Stimulated activated CD4-positive, alpha-beta T cell treated with anti-CD3 and anti-CD28 coated beads, Interleukin-1b, Interleukin-23, amount 100 ng/mL, for 48 hours (primary cell): ENCODE data around the gene NOL4L.
A peak's percentile ranks its signal among the peaks of the same experiment; 100 is the strongest.
"Not testable (repeated sequence)": the region's sequence is repeated elsewhere in the genome, so short reads cannot be mapped to it uniquely, and the experiment has no call there.

Experiments used
- DNase-seq: peaks from one replicate; pipeline ENCODE4 v3.0.0-alpha.2; 2020

Gene NOL4L

DNA sequence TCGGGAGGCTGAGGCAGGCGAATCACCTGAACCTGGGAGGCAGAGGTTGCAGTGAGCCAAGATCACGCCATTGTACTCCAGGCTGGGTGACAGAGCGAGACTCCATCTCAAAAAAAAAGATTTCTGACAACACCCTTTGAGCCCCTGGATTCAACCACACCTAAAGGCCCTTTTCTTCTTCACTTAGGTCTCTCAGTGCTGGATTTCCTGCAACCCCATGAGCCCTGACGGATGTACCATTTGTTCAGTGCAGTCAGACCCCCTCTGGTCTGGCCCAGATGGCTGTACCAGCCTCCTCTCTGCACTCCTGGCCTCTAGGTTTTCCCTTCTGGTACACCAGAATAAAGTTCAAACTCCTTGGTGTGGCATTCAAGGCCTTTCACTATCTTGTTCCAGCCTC, 9.1 kb upstream of the NOL4L start:
- DNase-seq: no peak

DNA sequence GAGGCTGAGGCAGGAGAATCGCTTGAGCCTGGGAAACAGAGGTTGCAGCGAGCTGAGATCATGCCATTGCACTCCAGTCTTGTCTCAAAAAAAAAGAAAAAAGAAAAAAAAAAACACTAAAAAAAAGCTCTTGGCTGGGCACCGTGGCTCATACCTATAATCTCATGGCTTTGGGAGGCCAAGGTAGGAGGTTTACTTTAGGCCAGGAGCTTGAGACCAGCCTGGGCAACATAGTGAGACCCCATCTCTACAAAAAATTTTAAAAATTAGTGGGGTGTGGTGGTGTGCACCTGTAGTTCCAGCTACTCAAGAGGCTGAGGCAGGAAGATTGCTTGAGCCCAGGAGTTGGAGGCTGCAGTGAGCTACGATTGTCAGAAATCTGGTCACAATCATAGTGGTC, 7.5 kb upstream of the NOL4L start:
- not testable (repeated sequence) for DNase-seq

DNA sequence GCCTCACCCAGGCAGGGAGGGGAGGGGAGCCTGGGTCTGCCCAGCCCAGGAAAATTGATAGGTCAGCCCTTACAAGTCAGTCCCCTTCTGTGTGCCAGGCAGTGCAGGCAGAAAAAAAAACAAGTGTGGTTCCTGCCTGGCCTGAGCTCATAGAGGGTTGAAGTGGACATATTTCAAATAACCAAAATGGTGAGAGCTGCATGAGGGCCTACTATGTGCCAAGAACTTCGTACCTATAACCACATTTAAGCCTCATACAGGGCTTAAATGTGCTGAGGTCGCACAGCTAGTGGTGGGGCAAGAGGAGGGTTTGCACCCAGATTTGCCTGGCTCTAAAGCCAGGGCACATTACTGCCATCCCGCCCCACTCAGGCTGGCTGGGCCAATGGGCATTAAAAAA, 6.9 kb upstream of the NOL4L start:
- no peak for DNase-seq

DNA sequence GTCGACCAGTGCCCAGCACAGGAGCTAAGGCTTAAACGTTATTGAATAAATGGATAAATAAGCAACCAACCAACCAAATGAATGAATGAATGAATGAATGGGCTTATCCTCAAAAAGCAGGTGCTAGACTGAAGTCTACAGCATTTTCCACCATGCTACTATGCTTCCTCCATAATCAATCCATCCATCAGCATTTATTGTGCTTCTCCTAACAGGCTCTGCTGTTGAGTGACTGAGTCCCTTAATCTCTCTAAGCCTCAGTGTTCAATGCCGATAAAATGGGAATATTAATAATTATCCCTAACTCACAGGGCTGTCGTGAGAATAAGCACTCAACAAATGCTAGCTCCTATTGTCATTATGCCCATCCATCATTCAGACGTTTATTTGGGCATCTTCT, 4.6 kb upstream of the NOL4L start:
- DNase-seq: no peak

DNA sequence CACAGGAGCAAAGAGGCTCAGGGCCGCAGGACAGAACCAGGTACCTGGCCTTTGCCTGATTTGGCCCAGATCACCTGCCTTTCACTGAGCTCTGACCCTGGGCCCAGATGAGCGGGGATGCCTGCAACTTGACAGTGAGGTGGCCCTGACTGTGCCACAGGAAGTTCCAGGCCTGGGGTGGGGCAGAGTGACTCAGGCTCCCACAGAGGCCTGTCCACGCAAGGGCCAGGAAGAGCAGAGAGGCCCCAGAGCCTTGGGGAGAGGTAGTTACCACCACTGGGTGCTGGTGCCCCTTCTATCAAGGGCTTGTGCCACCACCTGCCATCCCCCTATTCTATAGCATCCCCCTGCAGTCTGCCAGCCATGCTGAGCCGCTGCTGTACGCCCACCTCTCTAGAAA, 4.1 kb upstream of the NOL4L start:
- no peak for DNase-seq

DNA sequence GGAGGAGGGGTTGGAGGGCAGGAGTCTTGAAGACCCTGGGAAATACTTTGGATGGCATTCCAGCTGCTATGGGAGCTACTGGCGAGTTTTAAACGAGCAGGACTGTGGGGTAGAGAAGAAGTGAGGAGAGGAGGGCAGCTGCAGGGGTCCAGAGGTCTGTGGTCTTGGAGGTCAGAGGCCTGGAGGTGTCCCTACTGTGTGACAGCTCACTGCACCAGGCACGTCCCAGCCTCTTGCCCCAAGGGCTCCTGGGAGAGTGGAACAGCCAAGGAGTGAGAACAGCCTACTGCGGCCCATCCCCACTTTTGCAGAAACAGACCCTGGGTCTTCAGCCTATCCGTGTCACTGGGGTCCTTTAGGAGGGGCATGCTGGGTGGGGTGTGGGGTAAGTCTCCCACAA, 2.9 kb upstream of the NOL4L start:
- DNase-seq: no peak

DNA sequence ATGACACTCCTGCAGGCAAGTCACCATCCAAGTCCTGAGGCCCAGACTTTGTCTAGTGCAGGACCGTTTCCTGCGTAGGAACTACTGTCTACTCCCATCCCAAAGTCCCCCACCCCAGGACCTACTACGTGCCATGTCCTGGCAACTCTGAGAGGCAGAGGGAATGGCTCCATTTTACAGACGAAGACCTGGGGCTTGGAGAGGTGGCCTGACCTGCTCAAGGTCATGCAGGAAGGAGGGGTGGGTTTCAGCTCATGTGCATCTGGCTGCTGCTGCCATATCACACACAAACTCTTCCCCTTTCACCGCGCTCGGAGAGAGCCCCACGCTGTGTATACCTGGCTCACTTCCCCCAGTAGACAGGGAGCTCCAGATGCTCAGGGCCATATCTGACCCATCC, 1.2 kb upstream of the NOL4L start:
- no peak for DNase-seq

DNA sequence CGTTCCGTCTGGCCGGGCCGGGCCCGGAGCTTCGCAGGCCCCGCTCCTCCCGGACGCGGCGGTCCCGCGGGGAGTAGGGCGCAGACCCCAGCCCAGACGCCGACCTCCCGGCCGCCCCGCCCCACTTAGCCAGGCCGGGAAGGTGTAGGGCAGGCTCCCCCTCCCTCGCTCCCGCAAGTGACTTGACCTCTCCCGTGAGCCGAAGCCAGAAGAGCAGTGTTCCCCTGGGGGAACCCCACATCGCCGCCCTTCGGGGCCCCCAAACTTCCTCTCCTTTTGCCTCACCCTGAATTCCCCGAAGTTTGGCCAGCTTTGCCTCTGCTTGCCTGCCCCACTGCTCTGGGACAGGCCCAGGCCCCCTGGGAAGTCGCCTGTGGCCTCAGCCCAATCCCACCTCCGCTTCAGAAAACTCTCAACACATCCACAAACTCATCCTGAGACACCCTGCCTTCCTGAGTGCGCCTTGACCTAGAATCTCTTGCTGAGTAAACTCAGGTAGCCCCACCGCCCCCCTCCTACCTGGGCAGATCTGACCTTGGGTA, 524 bp upstream of the NOL4L start:
- no peak for DNase-seq

DNA sequence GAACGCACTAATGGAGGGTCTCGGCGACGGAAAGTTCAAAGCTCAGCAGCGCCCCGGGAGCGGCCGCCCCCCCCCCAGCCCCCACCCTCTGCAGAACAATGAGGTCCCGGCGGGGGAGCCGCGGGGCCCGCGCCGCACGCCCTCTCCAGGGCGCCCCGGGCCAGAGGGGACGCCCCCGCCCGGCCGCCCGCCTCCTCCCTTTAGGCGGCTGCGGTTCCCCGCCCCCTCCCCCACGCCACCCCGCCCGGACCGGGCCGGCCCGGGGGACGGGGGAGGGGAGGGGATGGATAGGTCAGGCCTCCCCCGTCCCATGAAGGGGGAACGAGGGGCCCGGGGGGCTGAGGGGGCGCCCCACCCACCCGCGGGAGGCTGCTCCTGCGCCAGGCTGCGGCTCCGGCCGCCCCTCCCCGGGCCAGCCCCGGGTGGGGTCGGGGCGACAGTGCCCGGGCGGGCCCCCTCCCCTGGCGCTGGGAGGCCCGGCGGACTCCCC, 1.5 kb downstream of the NOL4L start:
- no peak for DNase-seq

DNA sequence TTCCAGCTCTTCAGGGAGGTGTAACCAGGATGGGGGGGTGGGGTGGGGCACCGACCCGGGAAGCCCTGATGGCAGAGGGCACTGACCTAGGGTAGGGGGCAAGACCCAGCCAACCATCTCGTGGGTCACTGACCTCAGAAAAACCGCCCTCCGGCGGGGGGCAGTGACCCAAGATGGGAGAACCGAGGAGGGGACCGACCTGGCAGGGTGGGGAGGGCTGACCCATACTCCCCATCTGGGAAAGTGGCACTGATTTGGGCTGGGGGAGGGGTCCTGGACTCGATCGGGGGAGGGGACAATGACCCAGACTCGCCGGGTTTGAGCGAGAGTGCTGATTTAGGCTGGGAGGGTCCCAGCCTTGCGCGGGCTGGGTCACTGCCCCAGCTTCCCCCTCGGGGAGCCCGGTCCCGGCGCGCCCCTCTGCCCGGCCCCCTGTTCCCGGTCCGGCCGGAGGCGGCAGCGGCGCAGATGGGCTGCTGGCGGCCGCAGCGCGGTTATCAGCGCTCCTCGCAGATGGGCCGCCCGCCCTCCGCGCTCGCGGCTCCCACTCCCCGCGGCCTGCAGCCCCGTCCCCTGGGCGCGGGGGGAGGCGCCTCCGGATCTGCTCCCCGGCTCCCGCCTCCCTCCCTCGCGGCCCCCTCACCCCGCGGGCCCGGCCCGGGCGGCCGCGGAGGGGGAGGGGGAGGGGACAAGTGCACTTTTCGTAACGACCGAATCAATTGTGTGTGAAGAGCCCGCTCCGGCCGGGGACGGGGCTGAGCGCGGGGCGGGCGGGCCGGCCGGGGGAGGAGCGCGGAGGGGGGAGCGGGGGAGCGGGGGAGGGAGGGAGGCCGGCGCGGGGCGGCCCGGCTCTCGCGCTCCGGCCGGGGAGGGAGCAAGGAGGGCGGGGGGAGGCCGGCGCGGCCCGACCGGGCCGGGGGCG, 2.2 kb downstream of the NOL4L start:
- no peak for DNase-seq

DNA sequence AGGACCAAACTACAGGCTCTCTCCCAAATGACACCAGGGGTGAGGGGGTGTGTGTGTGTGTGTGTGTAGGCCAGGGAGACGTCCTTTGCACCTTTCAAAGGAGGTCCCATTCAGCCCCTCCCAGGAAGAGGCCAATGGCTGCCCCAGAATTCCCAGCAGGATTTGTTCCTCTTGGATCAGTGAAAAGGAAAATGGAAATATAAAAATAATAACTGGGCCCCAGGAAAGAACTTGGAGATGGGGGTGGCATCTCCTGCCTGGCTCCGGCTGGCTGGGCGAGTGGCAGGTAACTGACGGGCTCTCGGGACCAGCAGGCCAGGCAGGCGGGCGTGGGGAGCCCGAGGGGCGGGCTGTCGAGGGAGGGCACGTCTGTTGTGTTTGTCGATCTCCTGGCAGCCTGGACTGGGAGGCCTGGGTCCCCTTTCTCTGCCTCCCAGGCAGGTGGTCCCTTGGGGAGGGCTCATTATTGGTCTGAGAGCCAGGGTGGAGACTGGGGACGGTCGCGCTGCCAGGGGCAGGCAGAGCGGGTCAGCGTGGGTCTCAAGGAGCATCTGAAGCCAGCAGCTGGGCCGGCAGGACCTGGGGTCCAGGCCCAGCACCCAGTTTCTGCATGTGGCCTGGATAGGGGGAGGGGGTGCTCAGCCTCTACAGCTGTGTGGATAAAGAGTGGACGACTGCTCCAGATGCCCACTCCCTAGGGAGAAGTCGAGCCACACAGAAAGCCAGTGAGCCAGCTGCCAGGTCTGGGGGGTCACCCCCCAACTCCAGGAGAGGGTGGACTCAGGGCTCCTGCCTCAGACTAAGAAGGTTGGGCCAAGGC, 3.1 kb downstream of the NOL4L start:
- DNase-seq: no peak

DNA sequence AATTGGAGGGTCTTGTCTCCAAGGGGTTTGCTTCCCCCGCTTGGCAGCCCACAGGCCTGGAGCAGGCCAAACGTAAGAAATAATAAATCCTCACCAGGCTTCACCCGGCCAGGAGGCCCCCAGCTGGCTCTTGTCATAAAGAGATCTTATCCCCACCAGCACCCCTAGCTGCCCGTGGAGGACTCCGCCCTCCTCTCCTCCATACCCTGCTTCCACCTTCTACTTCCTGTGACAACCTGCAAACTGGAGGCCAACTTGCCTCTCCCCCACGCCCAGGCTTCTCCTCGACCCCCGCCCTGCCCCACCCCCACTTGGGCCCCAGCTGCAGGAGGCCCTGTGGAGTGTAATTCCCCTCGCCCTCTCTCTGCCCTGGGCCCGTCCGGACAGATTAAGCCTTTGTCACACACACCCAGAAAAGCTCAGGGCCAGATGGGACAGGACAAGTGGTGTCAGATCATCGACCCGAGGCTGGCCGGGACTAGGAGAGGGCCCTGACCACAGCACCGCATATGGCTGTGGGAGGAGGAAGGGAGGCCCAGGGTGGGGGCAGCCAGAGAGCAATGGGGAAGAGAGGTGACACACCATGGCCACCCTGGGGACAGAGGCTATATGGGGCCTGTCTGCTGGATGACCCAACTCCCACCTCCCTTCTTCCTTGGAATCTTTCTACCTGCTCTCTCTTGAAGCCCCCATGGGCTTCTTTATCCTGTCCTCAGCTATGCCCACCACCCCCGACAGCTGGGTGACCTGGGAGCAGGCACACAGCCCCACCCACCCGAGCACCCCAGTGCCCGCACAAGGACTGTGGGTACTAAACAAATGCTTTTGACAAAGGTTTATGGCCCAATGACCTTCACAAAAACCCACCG, 3.9 kb downstream of the NOL4L start:
- DNase-seq: no peak

DNA sequence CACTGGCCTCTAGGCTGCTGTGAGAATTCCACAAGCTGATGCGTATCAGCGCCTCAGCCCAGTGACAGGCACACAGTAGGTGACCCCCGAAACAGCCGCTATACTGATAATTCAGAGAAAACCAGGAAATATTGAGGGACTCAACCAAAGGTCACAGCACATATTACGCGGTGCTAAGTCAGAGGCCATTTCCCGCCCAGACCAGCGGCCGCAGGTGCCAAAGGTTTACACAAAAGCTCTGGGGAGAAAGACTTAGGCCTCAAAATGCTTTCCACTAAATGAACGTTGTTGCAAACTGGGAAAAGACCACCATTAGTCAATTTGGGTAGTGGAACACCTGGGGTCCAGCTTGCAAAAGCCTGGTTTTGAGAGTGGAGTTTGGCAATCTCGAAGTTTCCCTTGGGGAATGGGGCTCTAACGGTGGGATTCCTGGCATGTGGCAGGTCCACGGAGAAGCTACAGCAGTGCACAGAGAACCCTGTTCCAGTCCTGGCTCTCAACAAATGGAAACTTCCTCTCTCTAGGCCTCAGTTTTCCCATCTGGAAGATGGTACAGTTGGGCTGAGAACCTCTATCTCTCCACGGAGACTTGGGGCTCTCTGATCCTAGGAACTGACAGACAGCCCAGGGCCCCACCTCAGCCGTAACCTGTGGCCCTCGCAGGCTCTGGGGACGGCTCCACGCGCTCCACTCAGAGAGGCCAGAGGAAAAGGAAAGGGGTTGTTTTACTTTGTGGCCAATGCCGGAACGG, 4.7 kb downstream of the NOL4L start:
- DNase-seq: no peak

DNA sequence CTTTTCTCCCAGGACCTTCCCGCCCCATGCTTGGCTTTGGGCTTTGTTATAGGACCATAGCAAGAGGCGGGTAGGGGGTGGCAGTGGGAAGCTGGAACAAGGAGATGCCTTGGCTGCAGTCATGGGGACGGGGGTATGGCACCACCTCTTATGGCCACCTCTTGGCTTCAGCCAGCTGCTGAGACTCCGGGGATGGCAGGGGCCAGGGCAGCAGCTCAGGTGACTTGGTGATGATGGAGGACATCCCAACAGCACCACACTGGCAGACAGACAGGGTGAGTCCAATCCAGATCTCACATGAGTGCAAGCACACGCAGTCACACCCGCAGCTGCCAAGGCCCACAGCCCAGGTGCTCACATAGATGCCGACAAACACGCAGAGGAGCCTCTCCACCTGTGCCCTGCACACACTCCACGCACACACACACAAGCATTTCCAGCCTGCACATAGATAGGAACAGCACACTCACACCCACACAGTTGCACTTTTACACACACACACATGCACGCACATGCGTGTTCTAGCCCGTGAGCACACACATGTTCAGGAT, 6.2 kb downstream of the NOL4L start:
- DNase-seq: no peak

DNA sequence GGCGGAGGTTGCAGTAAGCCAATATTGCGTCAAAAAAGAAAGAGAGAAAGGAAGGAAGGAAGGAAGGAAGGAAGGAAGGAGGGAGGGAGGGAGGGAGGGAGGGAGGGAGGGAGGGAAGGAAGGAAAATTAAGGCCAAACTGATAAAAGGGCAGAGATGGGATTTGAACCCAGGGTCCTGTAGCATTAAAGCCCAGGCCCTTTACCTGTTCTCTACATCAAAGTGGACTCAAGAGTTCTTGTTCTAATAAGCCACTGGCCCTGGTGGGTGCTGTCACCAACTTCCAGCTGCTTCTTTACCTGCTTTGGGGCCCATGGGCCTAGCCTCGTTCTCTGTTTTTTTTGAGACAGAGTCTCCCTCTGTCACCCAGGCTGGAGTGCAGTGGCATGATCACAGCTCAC, 7.1 kb downstream of the NOL4L start:
- DNase-seq: not testable (repeated sequence)

DNA sequence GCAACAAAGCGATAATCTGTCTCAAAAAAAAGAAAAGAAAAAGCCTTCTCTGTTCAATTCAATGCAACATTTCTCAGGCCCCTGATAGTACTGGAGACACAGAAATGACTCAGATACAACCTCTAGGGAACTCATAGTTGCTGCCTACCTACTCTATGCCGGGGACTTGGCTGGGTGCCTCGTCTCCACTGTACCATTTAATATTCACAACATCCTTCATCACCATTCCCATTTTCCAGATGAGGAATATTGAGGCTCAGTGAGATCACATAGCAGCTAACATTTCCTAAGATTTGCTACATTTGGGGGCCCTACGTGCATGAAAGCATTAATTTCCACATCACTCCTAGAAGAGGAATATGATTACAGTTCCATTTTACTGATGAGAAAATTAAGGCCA, 7.5 kb downstream of the NOL4L start:
- DNase-seq: no peak

DNA sequence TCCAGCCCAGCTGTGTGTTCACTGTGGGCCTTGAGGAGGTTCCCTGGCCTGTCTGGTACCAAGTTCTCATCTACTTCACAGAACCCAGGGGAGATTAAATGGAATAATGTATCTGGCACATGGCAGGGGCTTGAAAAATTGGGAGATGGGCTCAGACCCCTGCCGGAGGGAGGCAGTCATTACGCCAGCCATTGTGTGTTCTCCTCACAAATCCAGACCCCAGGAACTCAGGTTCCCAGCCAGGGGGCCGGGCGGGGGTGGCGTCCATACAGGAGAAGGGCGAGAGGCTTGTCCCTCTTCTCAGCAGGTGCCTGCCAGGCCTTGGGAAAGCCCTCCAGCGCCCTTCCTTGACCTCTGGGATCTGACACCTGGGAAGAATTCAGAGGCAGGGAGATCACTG, 8.1 kb downstream of the NOL4L start:
- no peak for DNase-seq

DNA sequence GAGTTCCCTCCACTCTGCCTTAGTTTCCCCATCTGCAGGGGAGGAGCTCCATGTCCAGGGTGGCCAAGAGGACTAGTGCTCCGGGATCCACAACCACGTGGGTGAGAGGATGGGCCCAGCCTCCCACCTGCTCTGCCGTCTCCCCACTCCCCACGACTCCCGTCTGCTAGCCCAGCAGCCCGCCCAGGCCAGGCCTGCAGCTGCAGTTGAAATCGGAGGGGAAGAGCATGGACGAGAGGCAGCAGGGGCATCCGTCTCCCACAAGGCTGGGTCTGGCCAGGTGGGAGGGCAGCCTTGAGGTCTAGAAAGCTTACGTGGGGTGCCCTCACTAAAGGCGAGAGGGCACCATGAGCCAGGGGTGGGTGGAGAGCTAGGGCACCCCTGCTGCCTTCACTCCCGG, 8.6 kb downstream of the NOL4L start:
- DNase-seq: no peak

DNA sequence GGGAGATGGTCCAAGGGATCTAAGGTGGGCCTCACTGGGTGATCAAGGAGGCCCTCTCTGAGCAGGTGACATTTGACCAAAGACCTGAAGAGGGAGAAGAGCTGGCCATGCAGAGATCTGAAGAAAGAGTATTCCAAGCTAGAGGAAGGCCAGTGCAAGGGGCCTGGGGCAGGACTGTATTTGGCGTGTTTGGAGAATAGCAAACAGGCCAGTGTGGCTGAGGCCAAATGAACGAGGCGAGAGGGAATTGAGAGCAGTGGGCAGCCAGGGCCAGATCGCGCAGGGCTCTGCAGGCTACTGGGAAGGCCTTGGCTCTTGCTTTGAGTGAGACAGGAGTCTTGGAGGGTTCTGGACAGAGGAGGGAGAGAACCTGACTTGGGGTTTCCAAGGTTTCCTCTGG, 9.3 kb downstream of the NOL4L start:
- no peak for DNase-seq

DNA sequence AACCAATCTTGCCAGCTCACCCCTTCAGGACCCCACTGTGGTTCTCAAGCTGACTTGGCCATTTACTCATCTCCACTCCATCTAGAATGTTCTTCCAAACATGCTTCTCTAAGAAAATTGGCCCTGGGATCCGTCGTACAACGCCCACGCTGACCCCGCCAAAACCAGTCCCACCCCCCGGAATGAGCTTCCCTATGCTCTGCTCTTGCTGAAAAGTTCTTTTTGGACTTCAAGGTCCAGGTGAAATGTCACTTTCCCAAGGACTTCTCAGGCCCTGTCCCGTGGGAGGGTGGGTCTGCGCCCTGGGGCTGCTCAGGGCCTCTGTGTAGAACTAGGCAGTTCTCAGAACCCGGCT, 9.9 kb downstream of the NOL4L start:
- DNase-seq: no peak

DNA sequence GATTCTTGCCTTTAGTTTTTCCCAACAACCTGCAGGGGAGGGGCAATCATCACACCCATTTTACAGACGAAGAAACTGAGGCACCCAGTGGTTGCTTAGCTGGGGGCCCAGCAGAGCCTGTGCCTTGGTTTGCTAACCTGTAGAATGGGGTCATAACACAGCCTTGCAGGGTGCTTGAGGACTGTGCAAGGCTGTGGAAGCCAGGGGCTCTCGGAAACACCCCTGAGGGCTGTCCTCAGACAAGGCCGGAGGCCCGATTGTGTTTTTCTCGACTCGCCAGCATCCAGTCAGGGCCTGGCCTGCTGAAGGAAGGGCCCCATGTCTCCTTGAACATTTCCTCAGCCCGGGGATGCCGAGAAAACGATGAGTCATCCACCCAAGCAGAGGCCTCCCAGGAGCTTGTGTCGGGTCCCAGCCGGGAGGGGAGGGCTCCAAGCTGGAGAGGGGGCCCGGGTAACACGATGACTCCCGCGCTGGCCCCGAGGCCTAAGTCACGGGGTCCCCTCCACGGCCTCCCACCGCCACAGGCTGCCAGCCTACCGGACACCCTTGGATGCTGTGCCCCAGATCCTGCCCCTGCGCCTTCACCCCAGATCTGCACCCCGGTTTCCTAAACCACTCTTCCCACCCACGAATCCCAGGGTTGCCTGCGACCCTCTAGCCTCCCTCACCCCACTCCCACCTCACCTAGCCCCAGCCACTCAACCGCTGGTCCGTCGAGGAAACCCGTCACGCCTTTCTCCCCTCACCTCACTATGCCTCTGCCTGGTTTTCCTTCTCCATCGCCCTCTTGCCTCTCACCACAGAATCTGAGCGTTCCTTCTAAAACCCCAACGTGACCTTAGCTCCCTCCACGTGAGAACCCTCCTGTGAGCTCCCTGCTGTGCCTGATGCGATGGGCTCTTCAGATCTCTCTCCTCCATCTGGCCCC, 10.6 kb downstream of the NOL4L start:
- DNase-seq: peak; percentile 63
